ENCODE results near the gene PRM1. TPM values are rescaled to one million over a fixed set of nuclear protein-coding genes. Genes with fewer than 3 reads are reported as not detected.

Gene PRM1
- total and polyA plus RNA-seq, 2 donors: 0.34 TPM; not detected in 1

DNA sequence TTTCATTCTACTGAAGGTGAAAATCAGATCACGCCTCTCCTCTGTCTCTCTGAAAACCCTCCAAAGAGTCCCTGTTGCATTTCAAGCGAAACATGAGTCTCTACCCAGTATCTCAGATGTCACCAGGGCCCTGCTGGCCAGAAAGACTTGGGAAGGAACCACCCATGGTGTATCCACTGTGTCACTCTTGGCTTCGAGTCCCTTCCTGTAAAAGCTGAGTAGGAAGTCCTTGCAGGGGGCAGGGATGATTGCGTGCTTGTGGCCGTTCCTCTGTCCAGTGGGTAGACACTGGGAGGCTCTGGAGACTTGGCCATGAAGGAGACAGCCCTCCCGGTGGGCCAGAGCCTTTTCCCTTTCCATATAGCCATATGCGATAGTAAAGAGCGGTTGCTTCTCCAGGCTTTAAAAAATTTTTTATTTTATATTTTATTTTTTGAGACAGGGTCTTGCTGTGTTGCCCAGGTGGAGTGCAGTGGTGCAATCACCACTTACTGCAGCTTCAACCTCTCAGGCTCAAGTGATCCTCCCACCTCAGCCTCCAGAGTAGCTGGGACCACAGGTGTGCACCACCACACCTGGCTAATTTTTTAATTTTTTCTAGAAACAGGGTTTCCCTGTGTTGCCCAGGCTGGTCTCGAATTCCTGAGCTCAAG is 45.1 kb upstream of the PRM1 start:
- no peaks in the 10 kb centered on the region for H3K36me3 ChIP-seq (ENCODE audit: control insufficient read depth in 2 of 2, insufficient read depth in 2 of 2, low read length in 1 of 2)
- no peak for DNase-seq (ENCODE audit: low read depth in 6 of 9, low spot score in 9 of 9)
- H3K27ac ChIP-seq (ENCODE audit: low read depth in 1 of 2, low read length in 1 of 2): peak overlapping the region; percentile 15 to 56
- no peak overlapping the region for H3K4me3 ChIP-seq (ENCODE audit: low read length in 2 of 2)
- 94% methylated on average over 9 of the region's 9 CpGs for WGBS
- no peaks in the 10 kb centered on the region for H3K27me3 ChIP-seq (ENCODE audit: control insufficient read depth in 2 of 2, insufficient read depth in 1 of 2, low read length in 1 of 2)
- peaks cover 0 to 8% of the 10 kb centered on the region in 2 donors for H3K9me3 ChIP-seq (ENCODE audit: control insufficient read depth in 2 of 2, insufficient read depth in 1 of 2, low read length in 1 of 2)
- peaks cover 16 to 44% of the 10 kb centered on the region in 2 donors for H3K4me1 ChIP-seq (ENCODE audit: control insufficient read depth in 2 of 2, insufficient read depth in 2 of 2, low read length in 2 of 2)

DNA sequence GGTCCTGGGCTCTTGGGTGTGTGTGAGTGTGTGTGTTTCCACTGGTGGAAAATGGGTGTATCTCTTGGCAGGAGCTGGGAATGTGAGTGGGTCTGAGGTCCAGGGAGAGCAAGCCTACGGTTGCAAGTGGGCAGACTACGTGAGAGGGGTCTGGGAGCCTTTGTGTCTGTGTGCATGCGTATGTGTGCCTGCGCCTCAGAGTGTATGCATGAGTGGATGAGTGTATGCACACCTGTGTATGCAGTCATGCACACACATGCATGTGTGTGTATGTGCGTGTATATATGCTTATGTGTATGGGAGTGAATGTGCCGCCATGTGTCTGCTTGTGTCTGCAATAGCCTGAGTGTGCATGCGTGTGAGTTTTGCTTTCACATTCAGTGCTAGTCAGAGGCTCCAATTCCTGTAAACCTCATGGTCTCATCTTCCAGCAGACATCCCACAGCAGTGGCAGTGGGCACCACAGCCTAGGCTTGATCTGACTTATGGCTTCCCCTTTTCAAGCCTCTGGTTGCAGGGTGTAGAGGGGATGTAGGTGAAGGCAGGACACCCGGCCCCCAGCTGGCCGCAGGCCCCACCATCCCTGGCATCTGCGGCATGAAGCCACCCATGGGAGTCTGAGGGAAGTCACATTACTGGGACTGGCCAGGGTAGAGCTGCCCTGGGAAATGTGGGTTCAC is 44.4 kb upstream of the PRM1 start:
- H3K36me3 ChIP-seq (ENCODE audit: control insufficient read depth in 2 of 2, insufficient read depth in 2 of 2, low read length in 1 of 2): no peaks in the 10 kb centered on the region
- H3K4me3 ChIP-seq (ENCODE audit: low read length in 2 of 2): no peak overlapping the region
- peak in 1 of 9 donors; percentile 45 for DNase-seq (ENCODE audit: low read depth in 6 of 9, low spot score in 9 of 9)
- H3K27ac ChIP-seq (ENCODE audit: low read depth in 1 of 2, low read length in 1 of 2): peak overlapping the region; percentile 15 to 56
- WGBS: 75% methylated on average over 10 of the region's 10 CpGs
- no peaks in the 10 kb centered on the region for H3K27me3 ChIP-seq (ENCODE audit: control insufficient read depth in 2 of 2, insufficient read depth in 1 of 2, low read length in 1 of 2)
- H3K4me1 ChIP-seq (ENCODE audit: control insufficient read depth in 2 of 2, insufficient read depth in 2 of 2, low read length in 2 of 2): peaks cover 16 to 44% of the 10 kb centered on the region in 2 donors
- peaks cover 0 to 8% of the 10 kb centered on the region in 2 donors for H3K9me3 ChIP-seq (ENCODE audit: control insufficient read depth in 2 of 2, insufficient read depth in 1 of 2, low read length in 1 of 2)

DNA sequence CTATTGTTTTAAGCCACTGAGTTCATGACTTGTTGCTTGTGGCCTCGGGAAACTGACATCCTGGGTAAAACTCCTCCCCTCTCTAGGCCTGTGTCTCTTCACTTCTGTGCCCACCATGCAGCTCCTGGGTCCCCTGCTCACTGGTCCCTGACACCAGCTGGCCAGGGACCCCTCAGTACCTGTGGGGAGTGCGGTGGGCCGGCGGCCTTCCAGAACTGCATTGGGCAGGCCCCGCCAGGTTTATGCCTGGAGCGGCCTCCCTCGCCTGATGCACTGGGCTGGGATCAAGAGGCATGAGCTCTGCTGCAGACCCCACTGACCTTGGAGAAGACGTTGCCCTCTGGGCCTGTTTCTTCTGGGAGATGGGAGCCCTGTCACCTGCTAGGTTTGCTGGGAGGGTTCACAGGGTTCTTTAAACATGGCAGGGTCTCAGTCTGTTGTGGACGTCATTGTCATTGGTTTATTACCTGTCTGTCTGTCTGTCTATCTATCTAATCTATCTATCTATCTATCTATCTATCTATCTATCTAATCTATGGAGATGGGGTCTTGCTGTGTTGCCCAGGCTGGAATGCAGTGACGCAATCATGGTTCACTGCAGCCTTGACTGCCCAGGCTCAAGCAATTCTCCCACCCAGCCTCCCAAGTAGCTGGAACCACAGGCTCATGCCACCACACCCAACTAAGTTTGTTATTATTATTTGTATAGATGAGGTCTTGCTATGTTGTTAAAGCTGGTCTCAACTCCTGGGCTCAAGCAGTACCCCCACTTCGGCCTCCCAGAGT is 42.6 kb upstream of the PRM1 start:
- H3K9me3 ChIP-seq (ENCODE audit: control insufficient read depth in 2 of 2, insufficient read depth in 1 of 2, low read length in 1 of 2): peaks cover 0 to 8% of the 10 kb centered on the region in 2 donors
- 97% methylated on average over 11 of the region's 11 CpGs for WGBS
- H3K36me3 ChIP-seq (ENCODE audit: control insufficient read depth in 2 of 2, insufficient read depth in 2 of 2, low read length in 1 of 2): no peaks in the 10 kb centered on the region
- H3K4me3 ChIP-seq (ENCODE audit: low read length in 2 of 2): no peak overlapping the region
- no peaks in the 10 kb centered on the region for H3K27me3 ChIP-seq (ENCODE audit: control insufficient read depth in 2 of 2, insufficient read depth in 1 of 2, low read length in 1 of 2)
- DNase-seq (ENCODE audit: low read depth in 6 of 9, low spot score in 9 of 9): no peak
- no peak overlapping the region for H3K27ac ChIP-seq (ENCODE audit: low read depth in 1 of 2, low read length in 1 of 2)
- H3K4me1 ChIP-seq (ENCODE audit: control insufficient read depth in 2 of 2, insufficient read depth in 2 of 2, low read length in 2 of 2): peaks cover 9 to 34% of the 10 kb centered on the region in 2 donors

DNA sequence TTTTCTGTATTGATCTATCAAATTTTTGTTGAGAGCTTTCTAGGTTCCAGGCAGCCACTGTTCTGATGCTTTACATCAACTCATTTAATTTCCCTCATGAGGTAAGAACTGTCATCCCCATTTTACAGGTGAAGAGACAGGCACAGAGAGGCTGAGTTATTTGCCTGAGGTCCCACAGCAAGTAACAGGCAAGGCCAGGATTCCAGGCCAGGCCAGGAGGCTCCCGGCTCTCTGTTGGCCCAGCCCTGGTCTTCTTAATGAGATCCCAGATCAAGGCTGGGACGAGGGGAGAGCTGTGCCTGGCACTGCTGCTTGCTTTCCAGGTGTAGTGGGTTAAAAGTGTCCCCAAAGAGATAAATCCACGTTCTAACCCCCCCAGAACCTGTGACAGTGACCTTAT is 41.7 kb upstream of the PRM1 start:
- Histone ChIP-seq H3K4me3 (ENCODE audit: low read length in 2 of 2) (no peak overlapping the region), H3K4me1 (ENCODE audit: control insufficient read depth in 2 of 2, insufficient read depth in 2 of 2, low read length in 2 of 2) (peaks cover 0 to 25% of the 10 kb centered on the region in 2 donors), H3K27me3 (ENCODE audit: control insufficient read depth in 2 of 2, insufficient read depth in 1 of 2, low read length in 1 of 2) (no peaks in the 10 kb centered on the region), H3K27ac (ENCODE audit: low read depth in 1 of 2, low read length in 1 of 2) (no peak overlapping the region), H3K36me3 (ENCODE audit: control insufficient read depth in 2 of 2, insufficient read depth in 2 of 2, low read length in 1 of 2) (no peaks in the 10 kb centered on the region), H3K9me3 (ENCODE audit: control insufficient read depth in 2 of 2, insufficient read depth in 1 of 2, low read length in 1 of 2) (peaks cover 0 to 8% of the 10 kb centered on the region in 2 donors)
- no peak for DNase-seq (ENCODE audit: low read depth in 6 of 9, low spot score in 9 of 9)
- 99% methylated on average over 3 of the region's 3 CpGs for WGBS

GRCh38 chr16:11321662-11322061 is 40.5 kb upstream of the PRM1 start:
- no peaks in the 10 kb centered on the region for H3K27me3 ChIP-seq (ENCODE audit: control insufficient read depth in 2 of 2, insufficient read depth in 1 of 2, low read length in 1 of 2)
- no peak for DNase-seq (ENCODE audit: low read depth in 6 of 9, low spot score in 9 of 9)
- peaks cover 0 to 19% of the 10 kb centered on the region in 2 donors for H3K4me1 ChIP-seq (ENCODE audit: control insufficient read depth in 2 of 2, insufficient read depth in 2 of 2, low read length in 2 of 2)
- H3K36me3 ChIP-seq (ENCODE audit: control insufficient read depth in 2 of 2, insufficient read depth in 2 of 2, low read length in 1 of 2): no peaks in the 10 kb centered on the region
- no peak overlapping the region for H3K27ac ChIP-seq (ENCODE audit: low read depth in 1 of 2, low read length in 1 of 2)
- H3K9me3 ChIP-seq (ENCODE audit: control insufficient read depth in 2 of 2, insufficient read depth in 1 of 2, low read length in 1 of 2): peaks cover 0 to under 1% of the 10 kb centered on the region in 2 donors
- 96% methylated on average over 5 of the region's 5 CpGs for WGBS
- no peak overlapping the region for H3K4me3 ChIP-seq (ENCODE audit: low read length in 2 of 2)

DNA sequence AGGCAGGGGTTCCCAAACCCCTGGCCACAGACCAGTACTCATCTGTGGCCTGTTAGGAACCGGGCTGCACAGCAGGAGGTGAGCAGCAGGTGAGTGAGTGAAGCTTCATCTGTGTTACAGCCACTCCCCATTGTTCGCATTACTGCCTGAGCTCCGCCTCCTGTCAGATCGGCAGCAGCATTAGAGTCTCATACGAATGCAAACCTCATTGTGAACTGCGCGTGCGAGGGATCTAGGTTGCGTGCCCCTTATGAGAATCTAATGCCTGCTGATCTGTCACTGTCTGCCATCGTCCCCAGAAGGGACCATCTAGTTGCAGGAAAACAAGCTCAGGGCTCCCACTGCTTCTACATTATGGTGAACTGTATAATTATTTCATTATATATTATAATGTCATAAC is 39.0 kb upstream of the PRM1 start:
- DNase-seq (ENCODE audit: low read depth in 6 of 9, low spot score in 9 of 9): no peak
- no peaks in the 10 kb centered on the region for H3K27me3 ChIP-seq (ENCODE audit: control insufficient read depth in 2 of 2, insufficient read depth in 1 of 2, low read length in 1 of 2)
- H3K27ac ChIP-seq (ENCODE audit: low read depth in 1 of 2, low read length in 1 of 2): no peak overlapping the region
- peaks cover 0 to 13% of the 10 kb centered on the region in 2 donors for H3K4me1 ChIP-seq (ENCODE audit: control insufficient read depth in 2 of 2, insufficient read depth in 2 of 2, low read length in 2 of 2)
- H3K4me3 ChIP-seq (ENCODE audit: low read length in 2 of 2): no peak overlapping the region
- WGBS: 93% methylated on average over 10 of the region's 10 CpGs
- no peaks in the 10 kb centered on the region for H3K36me3 ChIP-seq (ENCODE audit: control insufficient read depth in 2 of 2, insufficient read depth in 2 of 2, low read length in 1 of 2)
- no peaks in the 10 kb centered on the region for H3K9me3 ChIP-seq (ENCODE audit: control insufficient read depth in 2 of 2, insufficient read depth in 1 of 2, low read length in 1 of 2)

DNA sequence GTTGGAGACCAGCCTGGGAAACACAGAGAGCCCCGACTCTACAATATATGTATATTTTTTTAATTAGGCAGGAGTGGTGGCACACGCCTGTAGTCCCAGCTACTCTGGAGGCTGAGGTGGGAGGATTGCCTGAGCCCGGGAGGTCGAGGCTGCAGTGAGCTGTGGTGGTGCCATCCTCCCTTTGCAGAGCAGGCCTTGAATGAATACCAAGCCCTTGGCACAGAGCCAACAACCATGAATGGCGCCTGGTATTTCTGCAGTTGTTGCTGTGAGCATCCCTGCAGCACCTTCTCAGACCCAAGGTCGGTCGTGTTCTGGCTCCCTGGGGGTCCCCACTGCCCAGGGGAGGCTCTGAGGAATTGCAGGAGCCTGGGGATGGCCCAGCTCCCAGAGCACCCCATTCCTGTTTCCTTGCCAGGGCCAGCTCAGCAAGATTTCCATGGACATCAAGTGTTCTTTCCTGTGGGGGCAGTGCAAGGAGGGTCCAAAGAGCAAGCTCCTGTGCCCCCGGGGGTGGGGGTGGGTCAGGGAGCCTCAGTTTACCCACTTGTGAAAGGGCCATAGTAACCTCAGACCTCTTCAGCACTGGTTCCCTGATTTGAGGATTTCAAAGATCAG is 38.5 kb upstream of the PRM1 start:
- Histone ChIP-seq H3K27me3 (ENCODE audit: control insufficient read depth in 2 of 2, insufficient read depth in 1 of 2, low read length in 1 of 2) (no peaks in the 10 kb centered on the region), H3K4me1 (ENCODE audit: control insufficient read depth in 2 of 2, insufficient read depth in 2 of 2, low read length in 2 of 2) (peaks cover 0 to 10% of the 10 kb centered on the region in 2 donors), H3K4me3 (ENCODE audit: low read length in 2 of 2) (no peak overlapping the region), H3K9me3 (ENCODE audit: control insufficient read depth in 2 of 2, insufficient read depth in 1 of 2, low read length in 1 of 2) (no peaks in the 10 kb centered on the region), H3K27ac (ENCODE audit: low read depth in 1 of 2, low read length in 1 of 2) (no peak overlapping the region), H3K36me3 (ENCODE audit: control insufficient read depth in 2 of 2, insufficient read depth in 2 of 2, low read length in 1 of 2) (no peaks in the 10 kb centered on the region)
- DNase-seq (ENCODE audit: low read depth in 6 of 9, low spot score in 9 of 9): no peak
- WGBS: 89% methylated on average over 8 of the region's 8 CpGs

GRCh38 chr16:11318817-11319216 is 37.7 kb upstream of the PRM1 start:
- WGBS: 93% methylated on average over 8 of the region's 8 CpGs

More at GRCh38 chr16:11318817-11319216, 37.7 kb upstream of the PRM1 start:
- no peaks in the 10 kb centered on the region for H3K9me3 ChIP-seq (ENCODE audit: control insufficient read depth in 2 of 2, insufficient read depth in 1 of 2, low read length in 1 of 2)
- no peak overlapping the region for H3K27ac ChIP-seq (ENCODE audit: low read depth in 1 of 2, low read length in 1 of 2)
- no peaks in the 10 kb centered on the region for H3K27me3 ChIP-seq (ENCODE audit: control insufficient read depth in 2 of 2, insufficient read depth in 1 of 2, low read length in 1 of 2)
- DNase-seq (ENCODE audit: low read depth in 6 of 9, low spot score in 9 of 9): no peak
- H3K4me3 ChIP-seq (ENCODE audit: low read length in 2 of 2): no peak overlapping the region
- H3K4me1 ChIP-seq (ENCODE audit: control insufficient read depth in 2 of 2, insufficient read depth in 2 of 2, low read length in 2 of 2): peaks cover 0 to 16% of the 10 kb centered on the region in 2 donors
- no peaks in the 10 kb centered on the region for H3K36me3 ChIP-seq (ENCODE audit: control insufficient read depth in 2 of 2, insufficient read depth in 2 of 2, low read length in 1 of 2)

All from thymus (tissue), 11 donors.